SK-N-SH (cell line): ENCODE results near the gene PRDM10. TPM values are rescaled to one million over a fixed set of nuclear protein-coding genes. Genes with fewer than 3 reads are reported as not detected.

Source experiments
- CTCF ChIA-PET: fragments of 300-600, 350-600 bp; formaldehyde crosslinking; extraction: SDS; loops from one replicate; lab custom pipeline; 2021; lab: Yijun Ruan, JAX
- POLR2A ChIA-PET: fragments of 350-600 bp; sonication (Branson Sonifier 250); formaldehyde crosslinking; extraction: SDS; loops from one replicate; lab custom pipeline; 2020; ENCODE audit warnings: antibody characterized with exemption, inconsistent platforms; lab: Yijun Ruan, JAX
- DNase-seq: peaks from one replicate; pipeline ENCODE4 v3.0.0; 2012
- H2AFZ ChIP-seq: fragments of 200-600 bp; sonication (generic); 2 replicates; pipeline ENCODE4 v1.8.1; 2016; ENCODE audit warnings: antibody characterized with exemption, mild to moderate bottlenecking, low read depth
- H3F3A ChIP-seq: fragments of 200-600 bp; sonication (generic); replicated peaks from 2 replicates; pipeline ENCODE3; 2016; ENCODE audit warnings: antibody characterized with exemption, mild to moderate bottlenecking; ENCODE audit not compliant: insufficient read depth
- H3K27ac ChIP-seq, 2 experiments: fragments of 200-500 bp in 1 of 2; fragments of 200-600 bp in 1 of 2; sonication (Bioruptor generic) in 1 of 2; sonication (generic), shearing (Covaris generic) in 1 of 2; 2 replicates each; pipeline versions ENCODE4 v1.5.1 to v1.6.1; 2014 to 2016; ENCODE audit warnings: low read depth in 2 of 2, inconsistent platforms in 1 of 2, low read length in 1 of 2, mild to moderate bottlenecking in 1 of 2, mixed read lengths in 1 of 2
- H3K27me3 ChIP-seq: fragments of 200-600 bp; sonication (generic), shearing (Covaris generic); 2 replicates; pipeline ENCODE4 v1.6.1; 2016; ENCODE audit warnings: mixed run types; ENCODE audit not compliant: insufficient read depth
- H3K36me3 ChIP-seq, 2 experiments: fragments of 200-500 bp in 1 of 2; fragments of 200-600 bp in 1 of 2; sonication (Bioruptor generic) in 1 of 2; sonication (generic) in 1 of 2; replicated peaks in 1 of 2; 2 replicates each; pipeline versions ENCODE3 to v1.5.1; 2014 to 2016; ENCODE audit warnings: low read length in 1 of 2, mild to moderate bottlenecking in 1 of 2; ENCODE audit not compliant: insufficient read depth in 2 of 2, control insufficient read depth in 1 of 2
- H3K4me1 ChIP-seq, 2 experiments: fragments of 200-500 bp in 1 of 2; fragments of 200-600 bp in 1 of 2; sonication (Bioruptor generic) in 1 of 2; sonication (generic), shearing (Covaris generic) in 1 of 2; 2 replicates each; pipeline versions ENCODE4 v1.5.1 to v1.6.1; 2014 to 2016; ENCODE audit warnings: low read depth in 1 of 2, low read length in 1 of 2, mixed run types in 1 of 2; ENCODE audit not compliant: insufficient read depth in 2 of 2, control insufficient read depth in 1 of 2
- H3K4me2 ChIP-seq: fragments of 200-600 bp; sonication (generic), shearing (Covaris generic); 2 replicates; pipeline ENCODE4 v1.6.1; 2017; ENCODE audit warnings: mixed run types
- H3K4me3 ChIP-seq, 2 experiments: fragments of 200-500 bp in 1 of 2; fragments of 200-600 bp in 1 of 2; sonication (Bioruptor generic) in 1 of 2; sonication (generic), shearing (Covaris generic) in 1 of 2; 2 replicates each; pipeline versions ENCODE4 v1.5.1 to v1.8.1; 2014 to 2016; ENCODE audit warnings: low read depth in 2 of 2, inconsistent platforms in 1 of 2, low read length in 1 of 2, mild to moderate bottlenecking in 1 of 2, mixed read lengths in 1 of 2, moderate library complexity in 1 of 2
- H3K79me2 ChIP-seq: fragments of 200-600 bp; sonication (generic); 2 replicates; pipeline ENCODE4 v1.8.1; 2017; ENCODE audit warnings: mild to moderate bottlenecking; ENCODE audit not compliant: insufficient read depth
- H3K9ac ChIP-seq: fragments of 200-600 bp; sonication (generic); 2 replicates; pipeline ENCODE4 v1.6.1; 2017; ENCODE audit warnings: mixed run types
- H3K9me2 ChIP-seq: fragments of 200-600 bp; sonication (generic); 2 replicates; pipeline ENCODE4 v1.6.1; 2017; ENCODE audit warnings: mixed run types
- H3K9me3 ChIP-seq: fragments of 200-600 bp; sonication (generic); 2 replicates; pipeline ENCODE4 v1.6.1; 2017; ENCODE audit warnings: mixed run types, mild to moderate bottlenecking, moderate library complexity
- H4K20me1 ChIP-seq: fragments of 200-600 bp; sonication (generic); 2 replicates; pipeline ENCODE4 v1.6.1; 2017; ENCODE audit warnings: mild to moderate bottlenecking, mixed run types; ENCODE audit not compliant: insufficient read depth
- ELF1 ChIP-seq: IDR thresholded peaks from 2 replicates; pipeline ENCODE4 v1.4.0; 2012
- EZH2phosphoT487 ChIP-seq: fragments of 200-600 bp; sonication (generic); IDR thresholded peaks from 2 replicates; pipeline ENCODE4 v1.6.1; 2017; ENCODE audit warnings: low read depth, mixed run types, mild to moderate bottlenecking, antibody characterized with exemption, moderate library complexity, borderline replicate concordance
- FOSL2 ChIP-seq: IDR thresholded peaks from 2 replicates; pipeline ENCODE4 v1.4.0; 2012; ENCODE audit warnings: low read depth, mild to moderate bottlenecking, moderate library complexity, borderline replicate concordance
- FOXJ3 ChIP-seq: sonication (generic); formaldehyde crosslinking; IDR thresholded peaks from 2 replicates; pipeline ENCODE4 v1.5.1; 2020; ENCODE audit warnings: mild to moderate bottlenecking, missing genetic modification reagents
- GABPA ChIP-seq: IDR thresholded peaks from 2 replicates; pipeline ENCODE4 v1.4.0; 2012; ENCODE audit warnings: low read depth, mild to moderate bottlenecking
- GATA2 ChIP-seq: sonication (generic); formaldehyde crosslinking; IDR thresholded peaks from 2 replicates; pipeline ENCODE4 v1.5.0; 2020; ENCODE audit warnings: mild to moderate bottlenecking, missing genetic modification reagents
- RAD21 ChIP-seq: IDR thresholded peaks from 2 replicates; pipeline ENCODE4 v1.6.1; 2012; ENCODE audit warnings: mild to moderate bottlenecking, low read length
- RCOR1 ChIP-seq: fragments of 150-350 bp; IDR thresholded peaks from 2 replicates; pipeline ENCODE4 v1.6.1; 2017; ENCODE audit warnings: antibody characterized with exemption, low read length
- RFX5 ChIP-seq: IDR thresholded peaks from 2 replicates; pipeline ENCODE4 v1.6.1; 2012; ENCODE audit warnings: mild to moderate bottlenecking, improper control_type of control experiment, low read length
- TAF1 ChIP-seq: IDR thresholded peaks from 2 replicates; pipeline ENCODE4 v1.6.1; 2012; ENCODE audit warnings: low read depth, mild to moderate bottlenecking, low read length, moderate library complexity, borderline replicate concordance
- YY1 ChIP-seq: IDR thresholded peaks from 2 replicates; pipeline ENCODE4 v1.4.0; 2012; ENCODE audit warnings: low read depth, mild to moderate bottlenecking
- WGBS: methylation state at CpG from one replicate; pipeline ENCODE4 v1.1.6; 2017; ENCODE audit warnings: low lambda C conversion rate; 5-methylcytosine and 5-hydroxymethylcytosine counted together
- polyA plus RNA-seq, 3 experiments: library from polyadenylated mRNA; depleted of rRNA; stranded (reverse); fragments of >200 nt; gene quantifications; 2 replicates each; pipeline ENCODE4 v1.2.3, GENCODE V29; 2012
- TF ChIP-seq, protein P1 (sequence below): IDR thresholded peaks from 2 replicates; pipeline ENCODE4; 2012
- TF ChIP-seq, protein P2 (sequence below): fragments of 150-350 bp; IDR thresholded peaks from 2 replicates; pipeline ENCODE4 v1.6.1; 2016; ENCODE audit warnings: mild to moderate bottlenecking, low read depth, low read length
- TF ChIP-seq, protein P3 (sequence below): IDR thresholded peaks from 2 replicates; pipeline ENCODE4 v1.6.1; 2012; ENCODE audit warnings: mild to moderate bottlenecking, low read depth, low read length, moderate library complexity
- TF ChIP-seq, protein P4 (sequence below): IDR thresholded peaks from 2 replicates; pipeline ENCODE4 v1.4.0; 2012; ENCODE audit warnings: low read depth
- TF ChIP-seq, protein P5 (sequence below): IDR thresholded peaks from 2 replicates; pipeline ENCODE4 v1.4.0; 2012; ENCODE audit warnings: low read depth, borderline replicate concordance

The PRDM10 gene
- polyA plus RNA-seq, 1 of the 3 experiments (the other 2 are of a cell fraction): 1.9 TPM

DNA sequence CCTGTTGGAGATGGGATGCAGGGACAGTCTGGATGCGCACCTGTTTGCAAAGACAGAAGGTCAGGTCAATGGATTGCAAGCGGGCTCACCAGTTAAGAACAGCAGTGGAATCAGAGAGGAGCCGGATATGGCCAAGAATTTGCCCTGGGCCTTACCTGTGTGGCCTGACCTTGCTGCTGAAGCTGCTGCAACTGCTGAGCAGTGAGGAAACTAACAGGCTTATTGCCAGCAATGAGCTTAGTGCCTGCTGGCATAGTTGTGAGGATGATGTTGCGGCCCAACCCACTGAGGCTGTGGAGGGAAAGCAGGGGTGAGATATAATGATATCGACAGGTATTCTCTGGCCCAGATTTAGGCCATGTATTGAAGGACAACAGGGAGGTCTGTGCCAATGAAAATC is 137.8 kb downstream of the PRDM10 start:
- TF ChIP-seq YY1: no peak
- TF ChIP-seq RAD21: no peak
- no peak for TF ChIP-seq FOSL2
- TF ChIP-seq RFX5: no peak
- TF ChIP-seq ELF1: no peak
- TF ChIP-seq, protein P1, sequence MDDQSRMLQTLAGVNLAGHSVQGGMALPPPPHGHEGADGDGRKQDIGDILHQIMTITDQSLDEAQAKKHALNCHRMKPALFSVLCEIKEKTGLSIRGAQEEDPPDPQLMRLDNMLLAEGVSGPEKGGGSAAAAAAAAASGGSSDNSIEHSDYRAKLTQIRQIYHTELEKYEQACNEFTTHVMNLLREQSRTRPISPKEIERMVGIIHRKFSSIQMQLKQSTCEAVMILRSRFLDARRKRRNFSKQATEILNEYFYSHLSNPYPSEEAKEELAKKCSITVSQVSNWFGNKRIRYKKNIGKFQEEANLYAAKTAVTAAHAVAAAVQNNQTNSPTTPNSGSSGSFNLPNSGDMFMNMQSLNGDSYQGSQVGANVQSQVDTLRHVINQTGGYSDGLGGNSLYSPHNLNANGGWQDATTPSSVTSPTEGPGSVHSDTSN: no peak
- no peak for TF ChIP-seq FOXJ3
- TF ChIP-seq, protein P2, sequence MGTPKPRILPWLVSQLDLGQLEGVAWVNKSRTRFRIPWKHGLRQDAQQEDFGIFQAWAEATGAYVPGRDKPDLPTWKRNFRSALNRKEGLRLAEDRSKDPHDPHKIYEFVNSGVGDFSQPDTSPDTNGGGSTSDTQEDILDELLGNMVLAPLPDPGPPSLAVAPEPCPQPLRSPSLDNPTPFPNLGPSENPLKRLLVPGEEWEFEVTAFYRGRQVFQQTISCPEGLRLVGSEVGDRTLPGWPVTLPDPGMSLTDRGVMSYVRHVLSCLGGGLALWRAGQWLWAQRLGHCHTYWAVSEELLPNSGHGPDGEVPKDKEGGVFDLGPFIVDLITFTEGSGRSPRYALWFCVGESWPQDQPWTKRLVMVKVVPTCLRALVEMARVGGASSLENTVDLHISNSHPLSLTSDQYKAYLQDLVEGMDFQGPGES: no peak
- TF ChIP-seq RCOR1: no peak
- no peak for TF ChIP-seq GABPA
- TF ChIP-seq, protein P3, sequence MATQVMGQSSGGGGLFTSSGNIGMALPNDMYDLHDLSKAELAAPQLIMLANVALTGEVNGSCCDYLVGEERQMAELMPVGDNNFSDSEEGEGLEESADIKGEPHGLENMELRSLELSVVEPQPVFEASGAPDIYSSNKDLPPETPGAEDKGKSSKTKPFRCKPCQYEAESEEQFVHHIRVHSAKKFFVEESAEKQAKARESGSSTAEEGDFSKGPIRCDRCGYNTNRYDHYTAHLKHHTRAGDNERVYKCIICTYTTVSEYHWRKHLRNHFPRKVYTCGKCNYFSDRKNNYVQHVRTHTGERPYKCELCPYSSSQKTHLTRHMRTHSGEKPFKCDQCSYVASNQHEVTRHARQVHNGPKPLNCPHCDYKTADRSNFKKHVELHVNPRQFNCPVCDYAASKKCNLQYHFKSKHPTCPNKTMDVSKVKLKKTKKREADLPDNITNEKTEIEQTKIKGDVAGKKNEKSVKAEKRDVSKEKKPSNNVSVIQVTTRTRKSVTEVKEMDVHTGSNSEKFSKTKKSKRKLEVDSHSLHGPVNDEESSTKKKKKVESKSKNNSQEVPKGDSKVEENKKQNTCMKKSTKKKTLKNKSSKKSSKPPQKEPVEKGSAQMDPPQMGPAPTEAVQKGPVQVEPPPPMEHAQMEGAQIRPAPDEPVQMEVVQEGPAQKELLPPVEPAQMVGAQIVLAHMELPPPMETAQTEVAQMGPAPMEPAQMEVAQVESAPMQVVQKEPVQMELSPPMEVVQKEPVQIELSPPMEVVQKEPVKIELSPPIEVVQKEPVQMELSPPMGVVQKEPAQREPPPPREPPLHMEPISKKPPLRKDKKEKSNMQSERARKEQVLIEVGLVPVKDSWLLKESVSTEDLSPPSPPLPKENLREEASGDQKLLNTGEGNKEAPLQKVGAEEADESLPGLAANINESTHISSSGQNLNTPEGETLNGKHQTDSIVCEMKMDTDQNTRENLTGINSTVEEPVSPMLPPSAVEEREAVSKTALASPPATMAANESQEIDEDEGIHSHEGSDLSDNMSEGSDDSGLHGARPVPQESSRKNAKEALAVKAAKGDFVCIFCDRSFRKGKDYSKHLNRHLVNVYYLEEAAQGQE: no peak
- TF ChIP-seq, protein P4, sequence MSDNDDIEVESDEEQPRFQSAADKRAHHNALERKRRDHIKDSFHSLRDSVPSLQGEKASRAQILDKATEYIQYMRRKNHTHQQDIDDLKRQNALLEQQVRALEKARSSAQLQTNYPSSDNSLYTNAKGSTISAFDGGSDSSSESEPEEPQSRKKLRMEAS: no peak
- no peak for TF ChIP-seq TAF1
- TF ChIP-seq, protein P5, sequence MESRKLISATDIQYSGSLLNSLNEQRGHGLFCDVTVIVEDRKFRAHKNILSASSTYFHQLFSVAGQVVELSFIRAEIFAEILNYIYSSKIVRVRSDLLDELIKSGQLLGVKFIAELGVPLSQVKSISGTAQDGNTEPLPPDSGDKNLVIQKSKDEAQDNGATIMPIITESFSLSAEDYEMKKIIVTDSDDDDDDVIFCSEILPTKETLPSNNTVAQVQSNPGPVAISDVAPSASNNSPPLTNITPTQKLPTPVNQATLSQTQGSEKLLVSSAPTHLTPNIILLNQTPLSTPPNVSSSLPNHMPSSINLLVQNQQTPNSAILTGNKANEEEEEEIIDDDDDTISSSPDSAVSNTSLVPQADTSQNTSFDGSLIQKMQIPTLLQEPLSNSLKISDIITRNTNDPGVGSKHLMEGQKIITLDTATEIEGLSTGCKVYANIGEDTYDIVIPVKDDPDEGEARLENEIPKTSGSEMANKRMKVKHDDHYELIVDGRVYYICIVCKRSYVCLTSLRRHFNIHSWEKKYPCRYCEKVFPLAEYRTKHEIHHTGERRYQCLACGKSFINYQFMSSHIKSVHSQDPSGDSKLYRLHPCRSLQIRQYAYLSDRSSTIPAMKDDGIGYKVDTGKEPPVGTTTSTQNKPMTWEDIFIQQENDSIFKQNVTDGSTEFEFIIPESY: no peak
- no peak for TF ChIP-seq EZH2phosphoT487
- TF ChIP-seq GATA2 (CRISPR knock-in tag): no peak
- no peak overlapping the region for H3K4me3 ChIP-seq
- no peak for DNase-seq
- ChIA-PET CTCF (no interaction called here), POLR2A (no interaction called here)
- H2AFZ ChIP-seq: no peak overlapping the region
- H3K9me2 ChIP-seq: no peaks in the 10 kb centered on the region
- no peaks in the 10 kb centered on the region for H3K9me3 ChIP-seq
- H3K9ac ChIP-seq: no peak overlapping the region
- H3K36me3 ChIP-seq: peaks cover 16 to 59% of the 10 kb centered on the region in 2 experiments
- H3K4me2 ChIP-seq: no peak overlapping the region
- H4K20me1 ChIP-seq: 0 out of 2 replicates have a peak, but pooled peaks cover 4% of the 10 kb centered on the region
- no peaks in the 10 kb centered on the region for H3K79me2 ChIP-seq
- H3F3A ChIP-seq: peaks cover 3% of the 10 kb centered on the region
- no peaks in the 10 kb centered on the region for H3K27me3 ChIP-seq
- peaks cover 5 to 12% of the 10 kb centered on the region in 2 experiments; a peak in 3 of 4 replicates for H3K4me1 ChIP-seq
- H3K27ac ChIP-seq: no peak overlapping the region
- 94% methylated on average over 5 of the region's 5 CpGs for WGBS
